ENCODE measurements around the gene ZNF425. TPM values are rescaled to one million over a fixed set of nuclear protein-coding genes. Genes with fewer than 3 reads are reported as not detected.

Gene ZNF425
- total and polyA plus RNA-seq, 9 of the 15 experiments (the other 6 are each of a cell fraction or from before 2014, with no cell fraction given): 0.03 to 0.89 (median 0.54) TPM

DNA sequence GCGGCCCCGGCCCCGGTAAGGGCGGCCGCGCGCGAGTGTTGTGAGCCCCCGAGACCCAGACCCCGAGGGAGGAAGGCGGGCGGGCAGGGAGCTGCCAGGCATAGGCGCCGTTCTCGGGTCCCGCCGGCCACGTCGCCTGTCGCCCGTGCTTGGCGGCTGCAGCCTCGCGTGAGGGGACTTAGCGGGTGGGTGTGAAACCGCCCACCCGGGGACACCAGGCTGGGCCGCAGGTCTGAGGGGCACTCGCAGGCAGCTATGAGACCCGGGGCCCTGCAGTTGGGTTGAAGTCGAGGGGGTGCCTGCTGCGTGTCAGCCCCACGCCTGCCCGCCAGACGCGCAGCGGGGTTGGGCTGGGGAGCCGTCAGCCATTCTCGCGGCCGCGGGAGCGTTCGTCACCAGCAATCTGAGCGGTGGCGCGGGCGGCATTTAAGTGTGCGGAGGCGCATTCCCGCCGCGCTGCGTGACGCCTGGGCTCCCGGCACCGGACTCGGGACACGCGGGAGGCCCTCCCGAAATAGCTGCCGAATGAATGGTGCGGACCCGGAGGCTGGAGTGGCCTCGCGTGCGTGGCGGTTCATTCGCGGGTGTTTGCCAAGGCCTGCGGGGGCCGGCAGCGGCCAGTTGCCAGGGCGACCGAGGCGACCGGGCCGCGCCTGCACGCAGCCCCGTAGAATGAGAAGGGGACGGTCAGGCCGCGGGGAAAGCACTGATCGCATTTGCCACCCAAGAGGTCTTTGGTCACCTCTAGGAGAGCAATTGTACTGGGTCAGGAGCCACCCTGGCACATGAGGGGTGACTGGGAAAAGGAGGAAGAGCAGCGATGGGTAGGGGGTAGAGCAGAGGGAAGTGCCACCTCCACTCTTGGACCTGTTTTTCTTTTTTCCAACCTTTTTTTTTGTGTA lies 21.9 kb upstream of the ZNF425 start (continued):
- TF ChIP-seq ELF1 (tag; IDR thresholded peaks at IDR 0.05) (no peak), CBX1 (IDR thresholded peaks at IDR 0.05; ENCODE audit: low read depth) (no peak), ZNF431 (CRISPR knock-in tag; IDR thresholded peaks at IDR 0.05) (0 out of 2 replicates have a peak, but pooled peaks have one; percentile 3), KDM4B (IDR thresholded peaks at IDR 0.05; ENCODE audit: borderline replicate concordance in 2 of 2, low read depth in 1 of 2) (peak in 1 of 2 experiments; percentile 84; a peak in 1 of 4 replicates), ZNF77 (CRISPR knock-in tag; IDR thresholded peaks at IDR 0.05) (no peak), ZNF436 (CRISPR knock-in tag; IDR thresholded peaks at IDR 0.05) (no peak), FOXJ2 (tag; IDR thresholded peaks at IDR 0.05) (no peak), SPI1 (IDR thresholded peaks at IDR 0.05; ENCODE audit: borderline replicate concordance, low read depth, low read length) (peak; percentile 33; the same call in 1 of the 2 replicates), ZNF445 (CRISPR knock-in tag; IDR thresholded peaks at IDR 0.05; ENCODE audit: low read depth) (no peak), ARID1B (IDR thresholded peaks at IDR 0.05) (no peak), KDM5B (IDR thresholded peaks at IDR 0.05; ENCODE audit: insufficient replicate concordance, low read depth, low read length) (peak; percentile 80), DDX20 (tag; IDR thresholded peaks at IDR 0.05; ENCODE audit: low read depth) (no peak), KLF1 (tag; IDR thresholded peaks at IDR 0.05) (no peak), TEAD1 (CRISPR knock-in tag; IDR thresholded peaks at IDR 0.05) (peak in 1 of 2 experiments; percentile 89; a peak in 2 of 4 replicates)
- TF ChIP-seq, protein P1, sequence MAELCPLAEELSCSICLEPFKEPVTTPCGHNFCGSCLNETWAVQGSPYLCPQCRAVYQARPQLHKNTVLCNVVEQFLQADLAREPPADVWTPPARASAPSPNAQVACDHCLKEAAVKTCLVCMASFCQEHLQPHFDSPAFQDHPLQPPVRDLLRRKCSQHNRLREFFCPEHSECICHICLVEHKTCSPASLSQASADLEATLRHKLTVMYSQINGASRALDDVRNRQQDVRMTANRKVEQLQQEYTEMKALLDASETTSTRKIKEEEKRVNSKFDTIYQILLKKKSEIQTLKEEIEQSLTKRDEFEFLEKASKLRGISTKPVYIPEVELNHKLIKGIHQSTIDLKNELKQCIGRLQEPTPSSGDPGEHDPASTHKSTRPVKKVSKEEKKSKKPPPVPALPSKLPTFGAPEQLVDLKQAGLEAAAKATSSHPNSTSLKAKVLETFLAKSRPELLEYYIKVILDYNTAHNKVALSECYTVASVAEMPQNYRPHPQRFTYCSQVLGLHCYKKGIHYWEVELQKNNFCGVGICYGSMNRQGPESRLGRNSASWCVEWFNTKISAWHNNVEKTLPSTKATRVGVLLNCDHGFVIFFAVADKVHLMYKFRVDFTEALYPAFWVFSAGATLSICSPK (IDR thresholded peaks at IDR 0.05; ENCODE audit: borderline replicate concordance): no peak
- TF ChIP-seq, protein P2, sequence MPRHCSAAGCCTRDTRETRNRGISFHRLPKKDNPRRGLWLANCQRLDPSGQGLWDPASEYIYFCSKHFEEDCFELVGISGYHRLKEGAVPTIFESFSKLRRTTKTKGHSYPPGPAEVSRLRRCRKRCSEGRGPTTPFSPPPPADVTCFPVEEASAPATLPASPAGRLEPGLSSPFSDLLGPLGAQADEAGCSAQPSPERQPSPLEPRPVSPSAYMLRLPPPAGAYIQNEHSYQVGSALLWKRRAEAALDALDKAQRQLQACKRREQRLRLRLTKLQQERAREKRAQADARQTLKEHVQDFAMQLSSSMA (CRISPR knock-in tag; IDR thresholded peaks at IDR 0.05): no peak
- TF ChIP-seq, protein P3, sequence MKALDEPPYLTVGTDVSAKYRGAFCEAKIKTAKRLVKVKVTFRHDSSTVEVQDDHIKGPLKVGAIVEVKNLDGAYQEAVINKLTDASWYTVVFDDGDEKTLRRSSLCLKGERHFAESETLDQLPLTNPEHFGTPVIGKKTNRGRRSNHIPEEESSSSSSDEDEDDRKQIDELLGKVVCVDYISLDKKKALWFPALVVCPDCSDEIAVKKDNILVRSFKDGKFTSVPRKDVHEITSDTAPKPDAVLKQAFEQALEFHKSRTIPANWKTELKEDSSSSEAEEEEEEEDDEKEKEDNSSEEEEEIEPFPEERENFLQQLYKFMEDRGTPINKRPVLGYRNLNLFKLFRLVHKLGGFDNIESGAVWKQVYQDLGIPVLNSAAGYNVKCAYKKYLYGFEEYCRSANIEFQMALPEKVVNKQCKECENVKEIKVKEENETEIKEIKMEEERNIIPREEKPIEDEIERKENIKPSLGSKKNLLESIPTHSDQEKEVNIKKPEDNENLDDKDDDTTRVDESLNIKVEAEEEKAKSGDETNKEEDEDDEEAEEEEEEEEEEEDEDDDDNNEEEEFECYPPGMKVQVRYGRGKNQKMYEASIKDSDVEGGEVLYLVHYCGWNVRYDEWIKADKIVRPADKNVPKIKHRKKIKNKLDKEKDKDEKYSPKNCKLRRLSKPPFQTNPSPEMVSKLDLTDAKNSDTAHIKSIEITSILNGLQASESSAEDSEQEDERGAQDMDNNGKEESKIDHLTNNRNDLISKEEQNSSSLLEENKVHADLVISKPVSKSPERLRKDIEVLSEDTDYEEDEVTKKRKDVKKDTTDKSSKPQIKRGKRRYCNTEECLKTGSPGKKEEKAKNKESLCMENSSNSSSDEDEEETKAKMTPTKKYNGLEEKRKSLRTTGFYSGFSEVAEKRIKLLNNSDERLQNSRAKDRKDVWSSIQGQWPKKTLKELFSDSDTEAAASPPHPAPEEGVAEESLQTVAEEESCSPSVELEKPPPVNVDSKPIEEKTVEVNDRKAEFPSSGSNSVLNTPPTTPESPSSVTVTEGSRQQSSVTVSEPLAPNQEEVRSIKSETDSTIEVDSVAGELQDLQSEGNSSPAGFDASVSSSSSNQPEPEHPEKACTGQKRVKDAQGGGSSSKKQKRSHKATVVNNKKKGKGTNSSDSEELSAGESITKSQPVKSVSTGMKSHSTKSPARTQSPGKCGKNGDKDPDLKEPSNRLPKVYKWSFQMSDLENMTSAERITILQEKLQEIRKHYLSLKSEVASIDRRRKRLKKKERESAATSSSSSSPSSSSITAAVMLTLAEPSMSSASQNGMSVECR (CRISPR knock-in tag; IDR thresholded peaks at IDR 0.05): peak; percentile 82; the same call in 1 of the 2 replicates

All from K562 (cell line).